ENCODE data around the gene LIPC.

GRCh38 chr15:58386081-58386480 lies 45.7 kb upstream of the LIPC start:
- no peak for TF ChIP-seq FUS (optimal IDR thresholded peaks at IDR 0.05; ENCODE audit: low read depth, low read length)
- TF ChIP-seq RNF219 (CRISPR knock-in tag; IDR thresholded peaks at IDR 0.05), result no peak
- no peak for TF ChIP-seq ZNF24 (IDR thresholded peaks at IDR 0.05)
- TF ChIP-seq USF1 (CRISPR knock-in tag; IDR thresholded peaks at IDR 0.05), result no peak
- no peak for TF ChIP-seq POLR2AphosphoS5 (IDR thresholded peaks at IDR 0.05; ENCODE audit: control insufficient read depth, insufficient read depth, low read depth, low read length)
- no peak for TF ChIP-seq ZNF3 (CRISPR knock-in tag; IDR thresholded peaks at IDR 0.05)
- TF ChIP-seq ZBTB7A (IDR thresholded peaks at IDR 0.05; ENCODE audit: borderline replicate concordance, control insufficient read depth, low read depth, low read length), result no peak
